Ascending aorta (tissue), 2 donors: Measurements from ENCODE around the gene IMMP2L. TPM values are rescaled to one million over a fixed set of nuclear protein-coding genes. Genes with fewer than 3 reads are reported as not detected.

Experiments
- DNase-seq, 2 donors: peaks; one replicate each; pipeline ENCODE4 v3.0.0-alpha.2; 2019; ENCODE audit warnings: low spot score in 2 of 2
- H3K27ac ChIP-seq, 2 donors: fragments of 200-600 bp; sonication (generic); one replicate each; pipeline ENCODE4 v1.5.1; 2016 to 2017; ENCODE audit warnings: mild to moderate bottlenecking in 1 of 2
- H3K27me3 ChIP-seq: fragments of 200-600 bp; sonication (generic); one replicate; pipeline ENCODE4 v1.5.1; 2017
- H3K36me3 ChIP-seq, 2 donors: fragments of 200-600 bp; sonication (generic); one replicate each; pipeline ENCODE4 v1.5.1; 2016
- H3K4me1 ChIP-seq, 2 donors: fragments of 200-600 bp; sonication (generic); one replicate each; pipeline ENCODE4 v1.5.1; 2016 to 2017; ENCODE audit warnings: mild to moderate bottlenecking in 1 of 2
- H3K4me3 ChIP-seq, 2 donors: fragments of 200-600 bp; sonication (generic); one replicate each; pipeline ENCODE4 v1.5.1; 2016 to 2017; ENCODE audit warnings: mild to moderate bottlenecking in 1 of 2
- H3K9me3 ChIP-seq, 2 donors: fragments of 200-600 bp; sonication (generic); one replicate each; pipeline ENCODE4 v1.5.1; 2016
- intact Hi-C: fragments of 100-400 bp; cut with DNase I; formaldehyde crosslinking; loops from one replicate; pipeline ENCODE4 v1.15.1; 2023
- total RNA-seq: library from RNA; depleted of rRNA; stranded (reverse); fragments of >200 nt; gene quantifications from one replicate; pipeline ENCODE4 v1.1.0, GENCODE V29; 2016
- TF ChIP-seq, protein P1 (sequence below), 3 experiments: fragments of 200-600 bp in 2 of 3; fragments of 450-650 bp in 1 of 3; sonication (generic) in 2 of 3; IDR thresholded peaks; one replicate each; pipeline ENCODE4 v1.5.1; 2016 to 2019; ENCODE audit warnings: antibody characterized with exemption in 3 of 3, mild to moderate bottlenecking in 1 of 3, moderate library complexity in 1 of 3

Gene IMMP2L
- total RNA-seq, 1 donor from 2014 or later: 143 TPM

DNA sequence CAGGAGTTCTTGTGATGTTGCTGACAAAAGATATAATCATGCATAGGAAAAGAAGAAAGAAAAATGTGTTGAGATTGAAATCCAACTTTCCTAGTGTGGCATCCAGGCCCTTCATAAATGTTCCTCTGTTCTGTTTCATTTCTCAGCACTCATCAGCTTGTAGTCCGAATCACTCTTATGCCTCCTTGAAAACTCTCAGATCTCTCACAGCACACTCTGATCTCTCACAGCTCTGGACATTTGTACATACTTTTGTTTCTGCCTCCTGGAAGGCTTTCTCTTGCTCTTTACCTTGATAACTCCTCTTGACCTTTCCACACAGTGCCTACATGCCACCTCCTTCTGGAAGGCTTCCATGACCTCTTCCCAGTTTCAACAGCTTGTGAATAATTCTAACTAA lies 880.4 kb downstream of the IMMP2L start:
- intact Hi-C loops: no loop called here
- no peak overlapping the region for H3K27ac ChIP-seq
- H3K27me3 ChIP-seq: no peaks in the 10 kb centered on the region
- no peaks in the 10 kb centered on the region for H3K36me3 ChIP-seq
- no peaks in the 10 kb centered on the region for H3K4me1 ChIP-seq
- H3K9me3 ChIP-seq: no peaks in the 10 kb centered on the region
- H3K4me3 ChIP-seq: no peak overlapping the region
- no peak for DNase-seq
- TF ChIP-seq, protein P1, sequence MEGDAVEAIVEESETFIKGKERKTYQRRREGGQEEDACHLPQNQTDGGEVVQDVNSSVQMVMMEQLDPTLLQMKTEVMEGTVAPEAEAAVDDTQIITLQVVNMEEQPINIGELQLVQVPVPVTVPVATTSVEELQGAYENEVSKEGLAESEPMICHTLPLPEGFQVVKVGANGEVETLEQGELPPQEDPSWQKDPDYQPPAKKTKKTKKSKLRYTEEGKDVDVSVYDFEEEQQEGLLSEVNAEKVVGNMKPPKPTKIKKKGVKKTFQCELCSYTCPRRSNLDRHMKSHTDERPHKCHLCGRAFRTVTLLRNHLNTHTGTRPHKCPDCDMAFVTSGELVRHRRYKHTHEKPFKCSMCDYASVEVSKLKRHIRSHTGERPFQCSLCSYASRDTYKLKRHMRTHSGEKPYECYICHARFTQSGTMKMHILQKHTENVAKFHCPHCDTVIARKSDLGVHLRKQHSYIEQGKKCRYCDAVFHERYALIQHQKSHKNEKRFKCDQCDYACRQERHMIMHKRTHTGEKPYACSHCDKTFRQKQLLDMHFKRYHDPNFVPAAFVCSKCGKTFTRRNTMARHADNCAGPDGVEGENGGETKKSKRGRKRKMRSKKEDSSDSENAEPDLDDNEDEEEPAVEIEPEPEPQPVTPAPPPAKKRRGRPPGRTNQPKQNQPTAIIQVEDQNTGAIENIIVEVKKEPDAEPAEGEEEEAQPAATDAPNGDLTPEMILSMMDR (IDR thresholded peaks at IDR 0.05): no peak

- intact Hi-C loops: no loop called here
- H3K4me1 ChIP-seq: no peaks in the 10 kb centered on the region
- H3K27me3 ChIP-seq: no peaks in the 10 kb centered on the region
- peaks cover 0 to 3% of the 10 kb centered on the region in 2 donors for H3K9me3 ChIP-seq
- H3K4me3 ChIP-seq: no peak overlapping the region
- no peak for DNase-seq
- TF ChIP-seq, protein P1 (IDR thresholded peaks at IDR 0.05): no peak
- no peak overlapping the region for H3K27ac ChIP-seq
- no peaks in the 10 kb centered on the region for H3K36me3 ChIP-seq
Observed at GRCh38 chr7:110677405-110677804, 884.9 kb downstream of the IMMP2L start.

- no peaks in the 10 kb centered on the region for H3K36me3 ChIP-seq
- H3K4me3 ChIP-seq: no peak overlapping the region
- no peaks in the 10 kb centered on the region for H3K27me3 ChIP-seq
- intact Hi-C loops: no loop called here
- TF ChIP-seq, protein P1 (IDR thresholded peaks at IDR 0.05): no peak
- H3K4me1 ChIP-seq: no peaks in the 10 kb centered on the region
- DNase-seq: no peak
- no peak overlapping the region for H3K27ac ChIP-seq
- peaks cover 0 to 3% of the 10 kb centered on the region in 2 donors for H3K9me3 ChIP-seq
Observed at GRCh38 chr7:110676785-110677184, 885.5 kb downstream of the IMMP2L start.

GRCh38 chr7:110675383-110676103 lies 886.7 kb downstream of the IMMP2L start:
- Histone ChIP-seq H3K36me3 (no peaks in the 10 kb centered on the region), H3K27ac (no peak overlapping the region), H3K4me3 (no peak overlapping the region), H3K4me1 (no peaks in the 10 kb centered on the region), H3K9me3 (peaks cover 0 to 3% of the 10 kb centered on the region in 2 donors), H3K27me3 (no peaks in the 10 kb centered on the region)
- no peak for DNase-seq
- TF ChIP-seq, protein P1 (IDR thresholded peaks at IDR 0.05): no peak
- intact Hi-C loops: no loop called here

DNA sequence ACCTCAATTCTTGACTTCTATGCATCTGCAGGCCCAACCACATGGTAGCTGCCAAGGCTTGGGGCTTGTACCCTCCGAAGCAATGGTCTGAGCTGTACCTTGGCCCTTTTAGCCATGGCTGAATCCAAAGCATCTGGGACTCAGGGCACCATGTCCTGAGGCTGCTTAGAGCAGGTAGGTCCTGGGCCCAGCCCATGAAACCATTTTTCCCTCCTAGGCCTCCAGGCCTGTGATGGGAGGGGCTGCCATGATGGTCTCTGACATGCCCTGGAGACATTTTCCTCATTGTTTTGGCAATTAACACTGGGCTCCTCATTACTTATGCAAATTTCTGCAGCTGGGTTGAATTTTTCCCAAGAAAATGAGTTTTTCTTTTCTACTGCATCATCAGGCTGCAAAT lies 889.1 kb downstream of the IMMP2L start:
- TF ChIP-seq, protein P1 (IDR thresholded peaks at IDR 0.05): no peak
- Histone ChIP-seq H3K4me1 (no peaks in the 10 kb centered on the region), H3K36me3 (no peaks in the 10 kb centered on the region), H3K27me3 (no peaks in the 10 kb centered on the region), H3K9me3 (peaks cover 0 to 3% of the 10 kb centered on the region in 2 donors), H3K4me3 (no peak overlapping the region), H3K27ac (no peak overlapping the region)
- DNase-seq: no peak
- intact Hi-C loops: no loop called here
